Transverse colon (tissue), 4 donors: Measurements from ENCODE around the gene KIF26A. TPM values are rescaled to one million over a fixed set of nuclear protein-coding genes. Genes with fewer than 3 reads are reported as not detected.

Source experiments
- DNase-seq: peaks from one replicate; pipeline ENCODE4 v3.0.0-alpha.2; 2019
- H3K27ac ChIP-seq, 4 donors: fragments of 200-600 bp; sonication (generic); 2 replicates each; pipeline ENCODE4 v1.5.1; 2016 to 2018; ENCODE audit warnings: inconsistent platforms in 4 of 4
- H3K27me3 ChIP-seq: fragments of 200-600 bp; sonication (generic); 2 replicates; pipeline ENCODE4 v1.5.1; 2017; ENCODE audit warnings: inconsistent platforms
- H3K36me3 ChIP-seq, 4 donors: fragments of 200-600 bp; sonication (generic); 2 replicates each; pipeline ENCODE4 v1.5.1; 2017 to 2019; ENCODE audit warnings: inconsistent platforms in 4 of 4
- H3K4me1 ChIP-seq, 4 donors: fragments of 200-600 bp; sonication (generic); 2 replicates each; pipeline ENCODE4 v1.5.1; 2017 to 2020; ENCODE audit warnings: inconsistent platforms in 4 of 4
- H3K4me3 ChIP-seq, 4 donors: fragments of 200-600 bp; sonication (generic); 1 replicate in 1 of 4; 2 replicates in 3 of 4; pipeline versions ENCODE4 v1.5.1 to v1.6.1; 2017 to 2019; ENCODE audit warnings: inconsistent platforms in 4 of 4
- H3K9me3 ChIP-seq, 2 donors: fragments of 200-600 bp; sonication (generic); 2 replicates each; pipeline ENCODE4 v1.5.1; 2017 to 2019; ENCODE audit warnings: inconsistent platforms in 2 of 2
- EP300 ChIP-seq: sonication (generic); formaldehyde crosslinking; IDR thresholded peaks from one replicate; pipeline ENCODE4 v1.6.1; 2017; ENCODE audit warnings: antibody characterized with exemption, low read depth
- POLR2A ChIP-seq: fragments of 450-650 bp; IDR thresholded peaks from one replicate; pipeline ENCODE4 v1.6.1; 2016; ENCODE audit warnings: antibody characterized with exemption, mild to moderate bottlenecking, moderate library complexity
- POLR2AphosphoS5 ChIP-seq, 3 donors: sonication (generic); formaldehyde crosslinking; IDR thresholded peaks; one replicate each; pipeline ENCODE4 v1.6.1; 2016; ENCODE audit warnings: antibody characterized with exemption in 3 of 3
- WGBS, 2 donors: methylation state at CpG; one replicate each; pipeline ENCODE4 v1.1.5; 2018; ENCODE audit warnings: low coverage in 1 of 2; 5-methylcytosine and 5-hydroxymethylcytosine counted together
- in situ Hi-C, 4 donors: fragments of 200-750 bp; cut with MboI; loops; one replicate each; pipeline versions ENCODE4 v1.15.0 to v1.15.1; 2017; ENCODE audit warnings: low sequenced_read_pairs in 3 of 4, low pct_ligation_motif_present in 1 of 4, low pct_unique_long_range_greater_than_20kb in 1 of 4
- intact Hi-C: fragments of 100-400 bp; cut with DNase I; formaldehyde crosslinking; loops from one replicate; pipeline ENCODE4 v1.15.1; 2023; ENCODE audit warnings: low total_unique reads
- total RNA-seq, 4 donors: library from RNA; depleted of rRNA; stranded (reverse); fragments of >200 nt; gene quantifications; one replicate each; pipeline ENCODE4 v1.1.0, GENCODE V29; 2016
- TF ChIP-seq, protein P1 (sequence below), 5 experiments: fragments of 200-600 bp in 3 of 5; fragments of 450-650 bp in 2 of 5; sonication (generic) in 3 of 5; IDR thresholded peaks; 1 replicate in 2 of 5; 2 replicates in 3 of 5; pipeline ENCODE4 v1.5.1; 2016 to 2017; ENCODE audit warnings: antibody characterized with exemption in 5 of 5, inconsistent platforms in 3 of 5, mild to moderate bottlenecking in 2 of 5, moderate library complexity in 1 of 5

Gene KIF26A
- total RNA-seq, 4 donors from 2014 or later: 2.2 to 7.8 (median 4.4) TPM

DNA sequence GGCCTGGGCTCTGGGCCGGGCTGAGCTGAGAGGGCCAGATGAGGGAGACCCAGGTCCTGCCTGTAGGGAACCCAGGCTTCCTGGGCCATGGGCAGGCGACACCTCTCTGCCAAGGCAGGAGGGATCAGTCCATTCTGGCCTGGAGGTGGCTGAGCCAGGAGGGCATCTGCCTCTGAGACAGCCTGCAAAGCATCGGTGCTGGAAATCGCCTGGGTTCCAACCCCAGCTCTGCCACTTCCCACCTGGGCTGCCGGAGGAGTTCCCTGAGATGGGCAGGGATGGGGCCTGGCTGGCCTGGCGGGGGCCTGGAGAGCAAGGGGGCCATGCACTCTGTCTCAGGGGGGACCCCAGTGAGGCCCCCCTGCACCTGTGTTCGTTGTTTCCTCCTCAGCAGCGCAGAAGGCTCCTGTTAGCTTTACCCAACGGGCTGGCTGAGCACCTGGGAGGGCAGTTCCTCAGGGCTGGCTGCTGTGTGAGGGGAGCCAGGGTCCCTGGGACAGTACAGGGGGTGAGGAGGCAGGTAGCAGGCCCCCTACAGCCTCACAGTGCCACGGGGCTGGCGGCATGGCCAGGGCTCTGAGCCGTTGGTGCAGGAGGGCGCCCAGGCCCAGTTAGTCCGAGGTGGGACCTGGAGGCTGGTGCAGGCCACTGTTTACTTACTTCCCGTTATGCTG is 50.5 kb downstream of the KIF26A start:
- Histone ChIP-seq H3K27me3 (no peaks in the 10 kb centered on the region), H3K9me3 (no peaks in the 10 kb centered on the region)
- 66% methylated on average over 13 of the region's 15 CpGs; no CpG with 5 or more reads in 1 of the 2 donors for WGBS, 2 donors

DNA sequence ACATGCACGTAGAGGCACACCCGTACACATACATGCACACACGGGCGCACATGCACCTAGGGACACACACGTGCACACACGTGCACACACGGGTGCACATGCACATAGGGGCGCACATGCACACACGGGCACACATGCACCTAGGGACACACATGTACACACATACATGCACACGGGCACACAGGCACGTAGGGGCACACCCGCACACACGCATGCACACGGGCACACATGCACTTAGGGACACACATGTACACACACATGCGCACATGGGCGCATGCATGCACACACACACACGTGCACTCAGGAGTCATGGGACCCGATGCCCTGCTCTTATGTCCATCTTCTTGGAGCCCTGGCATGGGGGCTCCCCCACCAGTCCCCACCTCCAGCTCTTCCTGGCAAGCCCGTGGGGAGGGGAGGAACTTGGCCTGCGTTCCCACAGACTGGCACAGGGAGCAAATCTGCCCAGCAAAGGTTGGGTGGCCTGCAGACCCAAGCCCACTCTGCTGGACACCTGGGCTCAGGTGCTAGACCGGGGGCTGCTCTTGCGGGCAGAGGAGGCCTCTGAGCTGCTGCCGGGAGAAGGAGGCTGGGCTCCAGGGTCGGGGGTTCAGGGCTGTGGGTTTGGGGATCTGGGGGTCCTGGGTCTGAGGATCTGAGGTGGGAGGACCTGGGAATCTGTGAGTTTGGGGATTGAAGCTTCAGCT is 51.4 kb downstream of the KIF26A start:
- intact Hi-C loops (no loop called here), in situ Hi-C loops (no loop called here)
- 92% methylated on average over 24 of the region's 24 CpGs; no CpG with 5 or more reads in 1 of the 2 donors for WGBS, 2 donors
- Histone ChIP-seq H3K4me1 (peaks cover 0 to 9% (median 6%) of the 10 kb centered on the region in 4 donors), H3K27ac (no peak overlapping the region), H3K27me3 (no peaks in the 10 kb centered on the region), H3K9me3 (no peaks in the 10 kb centered on the region), H3K4me3 (no peak overlapping the region), H3K36me3 (no peaks in the 10 kb centered on the region)
- no peak for DNase-seq
- no peak for TF ChIP-seq EP300
- no peak for TF ChIP-seq POLR2A
- no peak for TF ChIP-seq POLR2AphosphoS5 (IDR thresholded peaks at IDR 0.05)
- TF ChIP-seq, protein P1, sequence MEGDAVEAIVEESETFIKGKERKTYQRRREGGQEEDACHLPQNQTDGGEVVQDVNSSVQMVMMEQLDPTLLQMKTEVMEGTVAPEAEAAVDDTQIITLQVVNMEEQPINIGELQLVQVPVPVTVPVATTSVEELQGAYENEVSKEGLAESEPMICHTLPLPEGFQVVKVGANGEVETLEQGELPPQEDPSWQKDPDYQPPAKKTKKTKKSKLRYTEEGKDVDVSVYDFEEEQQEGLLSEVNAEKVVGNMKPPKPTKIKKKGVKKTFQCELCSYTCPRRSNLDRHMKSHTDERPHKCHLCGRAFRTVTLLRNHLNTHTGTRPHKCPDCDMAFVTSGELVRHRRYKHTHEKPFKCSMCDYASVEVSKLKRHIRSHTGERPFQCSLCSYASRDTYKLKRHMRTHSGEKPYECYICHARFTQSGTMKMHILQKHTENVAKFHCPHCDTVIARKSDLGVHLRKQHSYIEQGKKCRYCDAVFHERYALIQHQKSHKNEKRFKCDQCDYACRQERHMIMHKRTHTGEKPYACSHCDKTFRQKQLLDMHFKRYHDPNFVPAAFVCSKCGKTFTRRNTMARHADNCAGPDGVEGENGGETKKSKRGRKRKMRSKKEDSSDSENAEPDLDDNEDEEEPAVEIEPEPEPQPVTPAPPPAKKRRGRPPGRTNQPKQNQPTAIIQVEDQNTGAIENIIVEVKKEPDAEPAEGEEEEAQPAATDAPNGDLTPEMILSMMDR (IDR thresholded peaks at IDR 0.05): no peak

More for the DNA sequence above, 50.5 kb downstream of the KIF26A start:
- Histone ChIP-seq H3K36me3 (no peaks in the 10 kb centered on the region), H3K27ac (peak overlapping the region in 1 of 4 donors; percentile 12), H3K4me1 (peaks cover 0 to 9% (median 6%) of the 10 kb centered on the region in 4 donors), H3K4me3 (no peak overlapping the region)
- DNase-seq: no peak
- TF ChIP-seq POLR2AphosphoS5 (IDR thresholded peaks at IDR 0.05) (no peak), POLR2A (no peak), EP300 (no peak)
- TF ChIP-seq, protein P1 (IDR thresholded peaks at IDR 0.05): no peak
- intact Hi-C loops (no loop called here), in situ Hi-C loops (no loop called here)

DNA sequence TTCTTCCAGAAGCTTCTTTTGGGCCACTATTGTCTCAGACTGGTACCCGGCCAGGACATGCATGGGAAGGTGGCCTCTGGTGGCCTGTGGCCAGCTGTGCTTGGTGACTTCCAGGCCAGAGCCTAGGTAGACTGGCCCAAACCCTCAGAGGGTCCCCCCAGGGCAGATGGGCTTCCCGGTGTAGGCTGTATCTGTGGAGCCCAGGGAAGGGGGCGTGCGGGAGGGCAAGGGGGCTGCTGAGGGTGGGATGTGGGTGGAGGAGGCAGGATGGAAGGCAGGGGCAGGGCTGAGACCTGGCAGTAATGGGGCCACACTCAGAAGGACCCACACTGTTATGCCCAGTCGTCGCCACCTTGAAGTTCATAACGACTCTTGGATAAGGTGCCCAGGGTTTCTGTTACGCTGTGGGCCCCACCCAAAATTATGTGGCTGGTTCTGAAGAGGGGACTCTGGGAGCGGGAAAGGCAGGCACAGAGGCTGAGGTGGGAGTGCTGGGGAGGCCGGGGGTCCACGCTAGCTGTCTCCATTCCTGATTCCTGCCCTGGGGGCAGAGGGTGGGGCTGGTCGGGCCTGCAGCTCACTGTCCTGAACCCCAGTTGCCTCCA is 52.1 kb downstream of the KIF26A start:
- WGBS, 2 donors: 78 to 82% methylated on average over 3 to 11 of the region's 12 CpGs
- TF ChIP-seq POLR2A (no peak), EP300 (no peak), POLR2AphosphoS5 (IDR thresholded peaks at IDR 0.05) (no peak)
- TF ChIP-seq, protein P1 (IDR thresholded peaks at IDR 0.05): no peak
- Histone ChIP-seq H3K4me1 (peaks cover 0 to 9% (median 6%) of the 10 kb centered on the region in 4 donors), H3K9me3 (no peaks in the 10 kb centered on the region), H3K27me3 (no peaks in the 10 kb centered on the region), H3K36me3 (no peaks in the 10 kb centered on the region), H3K27ac (no peak overlapping the region), H3K4me3 (no peak overlapping the region)
- intact Hi-C loops (no loop called here), in situ Hi-C loops (no loop called here)
- no peak for DNase-seq

DNA sequence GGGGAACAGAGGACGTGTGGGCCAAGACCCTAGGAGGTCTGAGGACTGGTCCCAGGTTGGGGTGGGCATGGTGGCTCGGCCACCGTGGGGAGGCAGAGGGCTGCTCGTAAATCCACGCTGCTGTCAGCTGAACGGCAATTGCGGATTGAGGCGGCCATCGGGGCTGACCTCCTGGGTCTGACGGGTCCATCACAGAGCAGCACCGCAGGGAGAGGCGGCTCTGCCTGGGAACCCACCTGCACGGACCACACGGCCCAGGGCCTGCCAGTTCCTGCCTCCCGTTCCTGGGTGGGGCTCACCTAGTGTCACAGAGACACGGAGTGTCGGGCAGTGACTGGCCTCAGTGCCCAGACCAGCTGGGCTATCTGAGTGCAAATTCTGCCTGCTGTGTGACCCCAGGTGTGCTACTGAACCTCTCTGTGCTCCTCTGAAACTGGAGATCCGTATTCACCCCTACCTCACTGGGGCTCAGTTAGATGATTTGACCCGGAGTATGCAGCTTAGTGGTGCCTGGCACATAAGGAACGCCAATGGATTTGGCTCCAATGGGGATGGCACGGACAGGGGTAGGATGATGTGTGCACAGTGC is 53.1 kb downstream of the KIF26A start:
- 81% methylated on average over 13 of the region's 21 CpGs; no CpG with 5 or more reads in 1 of the 2 donors for WGBS, 2 donors
- Histone ChIP-seq H3K27me3 (no peaks in the 10 kb centered on the region), H3K9me3 (no peaks in the 10 kb centered on the region), H3K36me3 (no peaks in the 10 kb centered on the region), H3K4me3 (no peak overlapping the region), H3K27ac (no peak overlapping the region), H3K4me1 (peaks cover 0 to 13% (median 10%) of the 10 kb centered on the region in 4 donors)
- intact Hi-C loops (no loop called here), in situ Hi-C loops (no loop called here)
- TF ChIP-seq, protein P1 (IDR thresholded peaks at IDR 0.05): no peak
- TF ChIP-seq EP300: no peak
- TF ChIP-seq POLR2AphosphoS5 (IDR thresholded peaks at IDR 0.05): no peak
- TF ChIP-seq POLR2A: no peak
- DNase-seq: no peak
